HepG2 (cell line): ENCODE measurements around the gene GPN2. TPM values are rescaled to one million over a fixed set of nuclear protein-coding genes. Genes with fewer than 3 reads are reported as not detected.
A peak's percentile ranks its signal among the peaks of the same experiment; 100 is the strongest.

ENCODE experiments used
- BHLHE40 ChIP-seq: IDR thresholded peaks from 2 replicates; pipeline ENCODE4 v1.6.1; 2011; ENCODE audit warnings: low read length, improper control_type of control experiment
- CEBPB ChIP-seq: IDR thresholded peaks from 2 replicates; pipeline ENCODE4 v1.6.1; 2011; ENCODE audit warnings: low read depth, low read length, improper control_type of control experiment, borderline replicate concordance
- CREB1 ChIP-seq, 2 experiments: fragments of 450-650 bp in 1 of 2; IDR thresholded peaks; 2 replicates each; pipeline ENCODE4 v1.6.1; 2016 to 2017; ENCODE audit warnings: control low read depth in 1 of 2, mild to moderate bottlenecking in 1 of 2, missing compliant biosample characterization in 1 of 2, missing genetic modification characterization in 1 of 2
- CREB3 ChIP-seq: sonication (generic); formaldehyde crosslinking; IDR thresholded peaks from 2 replicates; pipeline ENCODE4 v1.5.0; 2020; ENCODE audit warnings: missing genetic modification reagents
- ELF4 ChIP-seq: sonication (generic); formaldehyde crosslinking; IDR thresholded peaks from 2 replicates; pipeline ENCODE4 v1.5.0; 2020; ENCODE audit warnings: missing genetic modification reagents, mild to moderate bottlenecking, moderate library complexity, borderline replicate concordance
- HOXA9 ChIP-seq: sonication (generic); formaldehyde crosslinking; IDR thresholded peaks from 2 replicates; pipeline ENCODE4 v1.8.1; 2022; ENCODE audit warnings: missing genetic modification reagents, mild to moderate bottlenecking, moderate library complexity, borderline replicate concordance
- MEIS1 ChIP-seq: sonication (generic); formaldehyde crosslinking; IDR thresholded peaks from 2 replicates; pipeline ENCODE4 v1.9.0; 2021; ENCODE audit warnings: mild to moderate bottlenecking, missing genetic modification reagents, moderate library complexity, borderline replicate concordance
- NAIF1 ChIP-seq: sonication (generic); formaldehyde crosslinking; IDR thresholded peaks from 2 replicates; pipeline ENCODE4 v1.5.0; 2020; ENCODE audit warnings: mild to moderate bottlenecking, missing genetic modification reagents, borderline replicate concordance
- RBFOX2 ChIP-seq: fragments of 200-400 bp; formaldehyde crosslinking; IDR thresholded peaks from 2 replicates; pipeline ENCODE4 v1.6.1; 2017; ENCODE audit warnings: low read depth, mild to moderate bottlenecking, low read length
- ZBTB25 ChIP-seq: IDR thresholded peaks from 2 replicates; pipeline ENCODE4 v1.6.1; 2018; ENCODE audit warnings: missing genetic modification reagents
- ZBTB38 ChIP-seq: sonication (generic); formaldehyde crosslinking; IDR thresholded peaks from 2 replicates; pipeline ENCODE4 v1.5.1; 2020; ENCODE audit warnings: mild to moderate bottlenecking, missing genetic modification reagents
- ZBTB42 ChIP-seq: sonication (generic); formaldehyde crosslinking; IDR thresholded peaks from 2 replicates; pipeline ENCODE4 v1.5.0; 2020; ENCODE audit warnings: mild to moderate bottlenecking, missing genetic modification reagents
- ZFP90 ChIP-seq: sonication (generic); formaldehyde crosslinking; IDR thresholded peaks from 2 replicates; pipeline ENCODE4 v1.8.0; 2022; ENCODE audit warnings: missing genetic modification reagents, mild to moderate bottlenecking, inconsistent platforms, borderline replicate concordance
- ZNF224 ChIP-seq: sonication (generic); formaldehyde crosslinking; IDR thresholded peaks from 2 replicates; pipeline ENCODE4 v1.5.0; 2020; ENCODE audit warnings: mild to moderate bottlenecking, missing genetic modification reagents
- ZNF235 ChIP-seq: sonication (generic); formaldehyde crosslinking; IDR thresholded peaks from 2 replicates; pipeline ENCODE4 v1.8.1; 2023; ENCODE audit warnings: mild to moderate bottlenecking, missing genetic modification reagents, borderline replicate concordance
- ZNF281 ChIP-seq: sonication (generic); formaldehyde crosslinking; IDR thresholded peaks from 2 replicates; pipeline ENCODE4 v1.4.0; 2020; ENCODE audit warnings: missing genetic modification reagents, borderline replicate concordance
- ZNF460 ChIP-seq: sonication (generic); formaldehyde crosslinking; IDR thresholded peaks from 2 replicates; pipeline ENCODE4 v1.5.1; 2020; ENCODE audit warnings: missing genetic modification reagents, mild to moderate bottlenecking, borderline replicate concordance
- ZNF570 ChIP-seq: sonication (generic); formaldehyde crosslinking; IDR thresholded peaks from 2 replicates; pipeline ENCODE4 v1.4.0; 2020; ENCODE audit warnings: mild to moderate bottlenecking, missing genetic modification reagents, borderline replicate concordance
- ZNF605 ChIP-seq: sonication (generic); formaldehyde crosslinking; IDR thresholded peaks from 2 replicates; pipeline ENCODE4 v1.8.0; 2022; ENCODE audit warnings: mild to moderate bottlenecking, missing genetic modification reagents
- ZNF768 ChIP-seq: sonication (generic); formaldehyde crosslinking; IDR thresholded peaks from 2 replicates; pipeline ENCODE4 v1.4.0; 2020; ENCODE audit warnings: missing genetic modification reagents
- polyA plus RNA-seq, 8 experiments: library from polyadenylated mRNA; depleted of rRNA in 3 of 8; stranded (reverse) in 7 of 8; unstranded in 1 of 8; fragments of >200 nt; fragmentation: Illumina TruSeq in 4 of 8; extraction: Trizol in 4 of 8; gene quantifications; 2 replicates each; pipeline versions ENCODE4 v1.2.1 to v1.2.3, GENCODE V29; 2011 to 2016; ENCODE audit warnings: low read depth in 4 of 8, missing spikeins in 1 of 8, mixed read lengths in 1 of 8; ENCODE audit not compliant: insufficient read depth in 1 of 8
- total RNA-seq, 5 experiments: library from RNA; depleted of rRNA; stranded (reverse); fragments of >200 nt; fragmentation: Illumina TruSeq; extraction: Trizol; gene quantifications; 2 replicates each; pipeline ENCODE4 v1.2.3, GENCODE V29; 2016; ENCODE audit warnings: low read depth in 1 of 5
- TF ChIP-seq, protein P1 (sequence below): sonication (generic); formaldehyde crosslinking; IDR thresholded peaks from 2 replicates; pipeline ENCODE4 v1.8.0; 2022; ENCODE audit warnings: missing genetic modification reagents, mild to moderate bottlenecking, moderate library complexity, borderline replicate concordance

GPN2 gene
- total and polyA plus RNA-seq, 2 of the 13 experiments (the other 11 are each of a cell fraction or from before 2014, with no cell fraction given), result 19.3 to 38.9 TPM

GRCh38 chr1:26921540-26922430 is 31.7 kb upstream of the GPN2 start, which contains the start of gene NUDC (continued):
- no peak for TF ChIP-seq ELF4 (CRISPR knock-in tag)
- TF ChIP-seq ZFP90 (CRISPR knock-in tag), result no peak
- peak; percentile 50; the same call in 1 of the 2 replicates for TF ChIP-seq NAIF1 (CRISPR knock-in tag)
- no peak for TF ChIP-seq ZBTB25 (CRISPR knock-in tag)
- no peak for TF ChIP-seq ZNF460 (CRISPR knock-in tag)
- TF ChIP-seq ZBTB38 (CRISPR knock-in tag), result peak; percentile 79
- no peak for TF ChIP-seq ZNF570 (CRISPR knock-in tag)
- no peak for TF ChIP-seq CEBPB
- peak; percentile 63; the same call in 1 of the 2 replicates for TF ChIP-seq ZNF224 (CRISPR knock-in tag)
- TF ChIP-seq ZNF768 (CRISPR knock-in tag), result peak; percentile 69
- peak; percentile 77; the same call in 1 of the 2 replicates for TF ChIP-seq HOXA9 (CRISPR knock-in tag)
- TF ChIP-seq RBFOX2, result peak; percentile 97
- TF ChIP-seq BHLHE40, result no peak
- TF ChIP-seq ZNF281 (CRISPR knock-in tag), result 0 out of 2 replicates have a peak, but pooled peaks have one; percentile 10
- peak; percentile 82 for TF ChIP-seq ZBTB42 (CRISPR knock-in tag)
- peak; percentile 73 for TF ChIP-seq ZNF605 (CRISPR knock-in tag)
- TF ChIP-seq ZNF235, result peak; percentile 92; the same call in 1 of the 2 replicates
- peak; percentile 72; the same call in 1 of the 2 replicates for TF ChIP-seq CREB1 (IDR thresholded peaks at IDR 0.05)
- peak; percentile 95 for TF ChIP-seq CREB1 (CRISPR knock-in tag; IDR thresholded peaks at IDR 0.05)
- no peak for TF ChIP-seq CREB3
- TF ChIP-seq, protein P1, sequence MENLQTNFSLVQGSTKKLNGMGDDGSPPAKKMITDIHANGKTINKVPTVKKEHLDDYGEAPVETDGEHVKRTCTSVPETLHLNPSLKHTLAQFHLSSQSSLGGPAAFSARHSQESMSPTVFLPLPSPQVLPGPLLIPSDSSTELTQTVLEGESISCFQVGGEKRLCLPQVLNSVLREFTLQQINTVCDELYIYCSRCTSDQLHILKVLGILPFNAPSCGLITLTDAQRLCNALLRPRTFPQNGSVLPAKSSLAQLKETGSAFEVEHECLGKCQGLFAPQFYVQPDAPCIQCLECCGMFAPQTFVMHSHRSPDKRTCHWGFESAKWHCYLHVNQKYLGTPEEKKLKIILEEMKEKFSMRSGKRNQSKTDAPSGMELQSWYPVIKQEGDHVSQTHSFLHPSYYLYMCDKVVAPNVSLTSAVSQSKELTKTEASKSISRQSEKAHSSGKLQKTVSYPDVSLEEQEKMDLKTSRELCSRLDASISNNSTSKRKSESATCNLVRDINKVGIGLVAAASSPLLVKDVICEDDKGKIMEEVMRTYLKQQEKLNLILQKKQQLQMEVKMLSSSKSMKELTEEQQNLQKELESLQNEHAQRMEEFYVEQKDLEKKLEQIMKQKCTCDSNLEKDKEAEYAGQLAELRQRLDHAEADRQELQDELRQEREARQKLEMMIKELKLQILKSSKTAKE, result no peak
- peak; percentile 14; the same call in 1 of the 2 replicates for TF ChIP-seq MEIS1 (CRISPR knock-in tag)
